NCI-H1436 (cell line): ENCODE data around the gene TMEM14C.

Experiments used
- DNase-seq: peaks from one replicate; lab custom pipeline; 2025; lab: John Stamatoyannopoulos, UW

TMEM14C gene

GRCh38 chr6:10763006-10763405 lies 40.1 kb downstream of the TMEM14C start:
- DNase-seq, result no peak

GRCh38 chr6:10769419-10769818 lies 46.5 kb downstream of the TMEM14C start:
- DNase-seq, result no peak

GRCh38 chr6:10771371-10771894 lies 48.6 kb downstream of the TMEM14C start:
- DNase-seq, result no peak

GRCh38 chr6:10778230-10778629 lies 55.4 kb downstream of the TMEM14C start:
- no peak for DNase-seq

GRCh38 chr6:10779076-10779475 lies 56.2 kb downstream of the TMEM14C start:
- no peak for DNase-seq
